Measurements from ENCODE around the gene TUBGCP2. TPM values are rescaled to one million over a fixed set of nuclear protein-coding genes. Genes with fewer than 3 reads are reported as not detected.

TUBGCP2 gene
- total and polyA plus RNA-seq, 9 of the 15 experiments (the other 6 are each of a cell fraction or from before 2014, with no cell fraction given): 4.3 to 56.6 (median 28.4) TPM

- TF ChIP-seq NONO (IDR thresholded peaks at IDR 0.05; ENCODE audit: low read depth in 2 of 2, low read length in 1 of 2) (0 out of 4 replicates have a peak, but pooled peaks of 1 of the 2 experiments have one; percentile 22), CTBP1 (IDR thresholded peaks at IDR 0.05; ENCODE audit: borderline replicate concordance) (peak; percentile 34; the same call in 1 of the 2 replicates), ATF3 (IDR thresholded peaks at IDR 0.05) (no peak), ATF3 (CRISPR knock-in tag; conservative IDR thresholded peaks at IDR 0.05) (no peak), CTCF (IDR thresholded peaks at IDR 0.05 in 2 of 3, conservative IDR thresholded peaks at IDR 0.05 in 1 of 3; ENCODE audit: insufficient read depth in 2 of 3, low read depth in 1 of 3, low read length in 3 of 3) (0 out of 6 replicates have a peak, but pooled peaks of 1 of the 3 experiments have one; percentile 11), ZBTB7A (IDR thresholded peaks at IDR 0.05; ENCODE audit: borderline replicate concordance, control insufficient read depth, low read depth, low read length) (0 out of 2 replicates have a peak, but pooled peaks have one; percentile 17), ZNF589 (CRISPR knock-in tag; IDR thresholded peaks at IDR 0.05; ENCODE audit: low read depth) (no peak), ZBTB17 (CRISPR knock-in tag; IDR thresholded peaks at IDR 0.05) (no peak), UBTF (IDR thresholded peaks at IDR 0.05; ENCODE audit: borderline replicate concordance in 1 of 2, low read depth in 2 of 2, low read length in 2 of 2) (no peak), L3MBTL2 (IDR thresholded peaks at IDR 0.05) (peak; percentile 71), RBFOX2 (IDR thresholded peaks at IDR 0.05; ENCODE audit: low read depth, low read length) (peak; percentile 38), ZNF592 (IDR thresholded peaks at IDR 0.05) (peak; percentile 37; the same call in 1 of the 2 replicates)
These were observed 78.1 kb downstream of the TUBGCP2 start (continued) for GRCh38 chr10:133230387-133231195.
